Sigmoid colon (tissue), 4 donors: Measurements from ENCODE around the gene GPC5.

Experiments used
- CTCF ChIP-seq, 4 experiments: fragments of 450-650 bp in 3 of 4; fragments of 200-600 bp in 1 of 4; IDR thresholded peaks; one replicate each; pipeline ENCODE4 v1.5.1; 2016 to 2019; ENCODE audit warnings: antibody characterized with exemption in 4 of 4, mild to moderate bottlenecking in 3 of 4, moderate library complexity in 2 of 4
- POLR2A ChIP-seq, 2 donors: fragments of 450-650 bp; IDR thresholded peaks; one replicate each; pipeline ENCODE4 v1.6.1; 2016; ENCODE audit warnings: antibody characterized with exemption in 2 of 2, mild to moderate bottlenecking in 2 of 2, moderate library complexity in 2 of 2
- POLR2AphosphoS5 ChIP-seq, 4 donors: sonication (generic); formaldehyde crosslinking; IDR thresholded peaks; one replicate each; pipeline ENCODE4 v1.6.1; 2017; ENCODE audit warnings: antibody characterized with exemption in 4 of 4

- TF ChIP-seq CTCF (IDR thresholded peaks at IDR 0.05) (no peak), POLR2A (IDR thresholded peaks at IDR 0.05) (no peak), POLR2AphosphoS5 (IDR thresholded peaks at IDR 0.05) (no peak)
Observed at GRCh38 chr13:92804926-92805325, 1406.5 kb downstream of the GPC5 start.
